Measurements from ENCODE around the gene TMEM150B.

- TF ChIP-seq CTCF (IDR thresholded peaks at IDR 0.05) (no peak), EZH2 (IDR thresholded peaks at IDR 0.05; ENCODE audit: borderline replicate concordance, insufficient read depth, low read depth, low read length, poor library complexity, severe bottlenecking) (no peak)
Measured at GRCh38 chr19:55312621-55313512, 12.3 kb downstream of the TMEM150B start.
